ENCODE measurements around the gene SIN3B. TPM values are rescaled to one million over a fixed set of nuclear protein-coding genes. Genes with fewer than 3 reads are reported as not detected.

Gene SIN3B
- total and polyA plus RNA-seq, 4 donors: 7.1 to 82.7 (median 56.7) TPM

DNA sequence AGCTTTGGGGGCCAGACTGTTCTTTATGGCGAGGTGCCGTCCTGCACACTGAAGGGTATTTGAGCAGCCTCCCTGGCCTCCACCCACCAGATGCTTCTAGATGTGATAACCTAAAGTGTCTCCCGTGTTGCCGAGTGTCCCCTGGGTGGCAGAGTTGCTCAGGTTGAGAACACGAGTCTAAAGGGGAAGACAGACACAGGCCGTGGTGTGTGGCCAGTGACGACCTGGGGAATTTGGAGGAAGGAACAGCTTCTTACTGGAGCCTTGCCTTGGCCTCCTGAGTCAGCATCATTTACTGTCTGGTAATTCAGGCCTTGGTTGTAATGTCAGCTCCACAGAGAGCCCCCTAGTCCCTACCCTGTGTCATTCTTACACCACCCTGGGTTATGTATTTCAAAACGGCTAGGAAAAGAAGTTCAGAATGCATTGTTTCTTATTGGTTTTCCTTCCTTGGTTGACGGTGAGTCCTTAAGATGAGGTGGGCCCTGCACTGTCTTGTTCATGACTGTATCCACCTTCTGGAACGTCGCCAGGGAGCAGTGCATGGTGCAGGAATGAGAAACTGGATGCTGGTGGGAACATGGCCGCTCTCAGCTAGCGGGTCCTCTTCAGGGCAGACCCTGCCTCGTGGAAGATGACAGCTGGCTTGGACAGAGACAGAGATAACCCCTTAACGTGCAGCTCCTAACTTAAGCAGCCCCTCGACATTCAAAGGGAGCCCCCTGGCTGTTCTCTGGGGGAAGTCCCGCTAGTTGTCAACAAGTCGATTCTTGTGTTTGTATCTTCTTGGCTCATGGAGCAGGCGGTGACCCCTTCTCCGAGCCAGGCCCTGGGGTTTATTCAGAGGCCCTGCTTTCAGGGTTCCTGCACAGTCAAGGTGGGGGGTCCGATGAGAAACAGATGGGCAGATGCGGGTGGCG lies 7.2 kb downstream of the SIN3B start:
- no peak overlapping the region for H3K27ac ChIP-seq (ENCODE audit: low read depth in 1 of 2, low read length in 2 of 2)
- H3K4me3 ChIP-seq (ENCODE audit: low read length in 2 of 2): no peak overlapping the region
- DNase-seq (peak in 1 of 2 donors; percentile 71), ATAC-seq (ENCODE audit: low FRiP score) (no peak)
- peaks cover 2 to 5% of the 10 kb centered on the region in 2 donors for H3K36me3 ChIP-seq (ENCODE audit: control insufficient read depth in 1 of 2, insufficient read depth in 2 of 2, low read length in 1 of 2)
- no peaks in the 10 kb centered on the region for H3K4me1 ChIP-seq (ENCODE audit: control insufficient read depth in 1 of 2, insufficient read depth in 2 of 2, low read length in 2 of 2)
- no peaks in the 10 kb centered on the region for H3K27me3 ChIP-seq (ENCODE audit: control insufficient read depth in 1 of 2, insufficient read depth in 2 of 2, low read length in 1 of 2)
- intact Hi-C loops (cut with DNase I): no loop called here
- 67 to 73% methylated on average over 23 of the region's 23 CpGs for WGBS, 2 donors
- no peaks in the 10 kb centered on the region for H3K9me3 ChIP-seq (ENCODE audit: control insufficient read depth, low read length)

DNA sequence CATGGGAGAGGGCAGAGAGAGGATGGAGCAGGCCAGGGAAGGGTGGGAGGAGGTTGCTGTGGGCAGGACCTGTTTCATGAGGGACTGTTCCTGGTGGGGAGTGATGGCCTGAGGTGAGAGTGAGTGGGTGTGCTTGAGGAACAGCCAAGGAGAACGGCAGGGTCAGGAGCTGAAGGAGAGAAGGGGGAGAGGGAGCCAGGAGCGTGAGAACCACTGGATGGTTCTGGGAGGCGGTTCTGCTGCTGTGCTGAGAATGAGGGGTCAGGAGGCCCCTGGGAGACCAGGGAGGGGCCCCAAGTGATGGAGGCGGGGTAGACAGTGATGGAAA lies 7.8 kb downstream of the SIN3B start:
- DNase-seq: peak in 1 of 2 donors; percentile 16
- 61 to 78% methylated on average over 4 of the region's 4 CpGs for WGBS, 2 donors
- ATAC-seq (ENCODE audit: low FRiP score): no peak
- H3K27me3 ChIP-seq (ENCODE audit: control insufficient read depth in 1 of 2, insufficient read depth in 2 of 2, low read length in 1 of 2): no peaks in the 10 kb centered on the region
- H3K4me3 ChIP-seq (ENCODE audit: low read length in 2 of 2): no peak overlapping the region
- no peaks in the 10 kb centered on the region for H3K9me3 ChIP-seq (ENCODE audit: control insufficient read depth, low read length)
- peaks cover 0 to 5% of the 10 kb centered on the region in 2 donors for H3K36me3 ChIP-seq (ENCODE audit: control insufficient read depth in 1 of 2, insufficient read depth in 2 of 2, low read length in 1 of 2)
- no peaks in the 10 kb centered on the region for H3K4me1 ChIP-seq (ENCODE audit: control insufficient read depth in 1 of 2, insufficient read depth in 2 of 2, low read length in 2 of 2)
- no peak overlapping the region for H3K27ac ChIP-seq (ENCODE audit: low read depth in 1 of 2, low read length in 2 of 2)
- intact Hi-C loops (cut with DNase I): no loop called here

DNA sequence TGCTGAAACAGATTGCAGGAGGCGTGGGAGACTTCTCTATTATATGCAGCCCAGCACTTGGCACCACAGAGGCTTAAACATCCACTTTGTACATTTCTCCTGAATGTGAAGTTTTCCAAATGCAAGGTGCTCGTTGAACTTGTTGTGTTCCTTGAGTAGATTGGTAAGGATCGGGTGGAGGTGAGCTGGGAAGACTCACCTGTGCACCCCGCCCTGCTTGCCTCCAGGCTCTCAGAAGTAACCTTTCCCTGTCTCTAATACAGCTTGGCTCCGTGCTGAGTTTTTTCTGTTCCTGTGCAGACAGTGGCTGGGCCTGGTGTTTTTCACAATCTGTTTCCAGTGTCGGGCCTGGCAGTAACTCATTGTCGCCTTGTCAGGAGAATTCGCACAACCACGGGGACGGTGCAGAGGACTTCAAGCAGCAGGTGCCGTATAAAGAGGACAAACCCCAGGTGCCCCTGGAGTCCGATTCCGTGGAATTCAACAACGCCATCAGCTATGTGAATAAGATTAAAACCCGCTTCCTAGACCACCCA lies 12.3 kb downstream of the SIN3B start:
- Histone ChIP-seq H3K27me3 (ENCODE audit: control insufficient read depth in 1 of 2, insufficient read depth in 2 of 2, low read length in 1 of 2) (no peaks in the 10 kb centered on the region), H3K36me3 (ENCODE audit: control insufficient read depth in 1 of 2, insufficient read depth in 2 of 2, low read length in 1 of 2) (peaks cover 0 to 4% of the 10 kb centered on the region in 2 donors), H3K4me1 (ENCODE audit: control insufficient read depth in 1 of 2, insufficient read depth in 2 of 2, low read length in 2 of 2) (no peaks in the 10 kb centered on the region), H3K4me3 (ENCODE audit: low read length in 2 of 2) (no peak overlapping the region), H3K27ac (ENCODE audit: low read depth in 1 of 2, low read length in 2 of 2) (no peak overlapping the region), H3K9me3 (ENCODE audit: control insufficient read depth, low read length) (no peaks in the 10 kb centered on the region)
- intact Hi-C loops (cut with DNase I): no loop called here
- no peak for DNase-seq
- WGBS, 2 donors: 86 to 88% methylated on average over 15 of the region's 15 CpGs
- no peak for ATAC-seq (ENCODE audit: low FRiP score)

DNA sequence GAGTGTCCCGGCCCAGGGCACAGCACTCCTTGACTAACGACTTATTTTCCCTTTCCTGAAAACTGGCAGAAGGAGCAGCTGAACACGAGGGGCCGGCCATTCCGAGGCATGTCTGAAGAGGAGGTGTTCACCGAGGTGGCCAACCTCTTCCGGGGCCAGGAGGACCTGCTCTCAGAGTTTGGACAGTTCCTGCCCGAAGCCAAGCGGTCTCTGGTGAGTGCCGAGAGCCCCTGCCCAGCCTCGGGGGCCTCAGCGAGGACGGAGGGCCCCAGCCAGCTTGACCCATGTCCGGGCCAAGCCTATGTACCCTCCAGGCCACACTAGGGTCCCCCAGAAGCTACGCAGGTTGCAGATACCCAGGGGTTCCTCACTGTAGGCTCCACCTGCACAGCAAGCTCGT lies 17.7 kb downstream of the SIN3B start:
- H3K4me1 ChIP-seq (ENCODE audit: control insufficient read depth in 1 of 2, insufficient read depth in 2 of 2, low read length in 2 of 2): no peaks in the 10 kb centered on the region
- WGBS, 2 donors: 94 to 95% methylated on average over 16 of the region's 16 CpGs
- DNase-seq (no peak), ATAC-seq (ENCODE audit: low FRiP score) (no peak)
- no peak overlapping the region for H3K27ac ChIP-seq (ENCODE audit: low read depth in 1 of 2, low read length in 2 of 2)
- intact Hi-C loops (cut with DNase I): no loop called here
- H3K4me3 ChIP-seq (ENCODE audit: low read length in 2 of 2): no peak overlapping the region
- no peaks in the 10 kb centered on the region for H3K9me3 ChIP-seq (ENCODE audit: control insufficient read depth, low read length)
- H3K36me3 ChIP-seq (ENCODE audit: control insufficient read depth in 1 of 2, insufficient read depth in 2 of 2, low read length in 1 of 2): peaks cover 0 to 11% of the 10 kb centered on the region in 2 donors
- no peaks in the 10 kb centered on the region for H3K27me3 ChIP-seq (ENCODE audit: control insufficient read depth in 1 of 2, insufficient read depth in 2 of 2, low read length in 1 of 2)

DNA sequence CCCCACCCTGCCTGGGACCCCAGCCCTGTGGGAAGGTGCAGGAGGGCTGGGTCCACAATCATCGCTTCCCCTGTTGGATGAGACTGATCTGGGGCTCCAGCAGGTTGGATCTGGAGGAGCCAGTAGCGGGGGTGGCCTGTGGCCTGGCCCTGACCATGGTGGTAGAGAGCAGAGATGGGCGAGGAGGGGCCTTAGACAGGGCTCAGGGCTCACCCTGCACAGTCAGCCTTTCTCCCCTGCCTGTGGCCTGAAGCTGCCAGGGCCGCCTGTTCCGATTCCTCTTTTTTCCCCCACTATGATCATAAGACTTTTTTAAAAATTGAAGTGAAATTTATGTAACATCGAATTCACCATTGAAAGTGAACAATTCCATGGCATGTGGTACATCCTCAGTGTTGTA lies 18.2 kb downstream of the SIN3B start:
- H3K36me3 ChIP-seq (ENCODE audit: control insufficient read depth in 1 of 2, insufficient read depth in 2 of 2, low read length in 1 of 2): peaks cover 0 to 11% of the 10 kb centered on the region in 2 donors
- intact Hi-C loops (cut with DNase I): no loop called here
- H3K27ac ChIP-seq (ENCODE audit: low read depth in 1 of 2, low read length in 2 of 2): no peak overlapping the region
- H3K4me3 ChIP-seq (ENCODE audit: low read length in 2 of 2): no peak overlapping the region
- DNase-seq: peak in 1 of 2 donors; percentile 66
- 97% methylated on average over 6 of the region's 6 CpGs for WGBS, 2 donors
- no peaks in the 10 kb centered on the region for H3K9me3 ChIP-seq (ENCODE audit: control insufficient read depth, low read length)
- no peaks in the 10 kb centered on the region for H3K27me3 ChIP-seq (ENCODE audit: control insufficient read depth in 1 of 2, insufficient read depth in 2 of 2, low read length in 1 of 2)
- no peak for ATAC-seq (ENCODE audit: low FRiP score)
- H3K4me1 ChIP-seq (ENCODE audit: control insufficient read depth in 1 of 2, insufficient read depth in 2 of 2, low read length in 2 of 2): no peaks in the 10 kb centered on the region

DNA sequence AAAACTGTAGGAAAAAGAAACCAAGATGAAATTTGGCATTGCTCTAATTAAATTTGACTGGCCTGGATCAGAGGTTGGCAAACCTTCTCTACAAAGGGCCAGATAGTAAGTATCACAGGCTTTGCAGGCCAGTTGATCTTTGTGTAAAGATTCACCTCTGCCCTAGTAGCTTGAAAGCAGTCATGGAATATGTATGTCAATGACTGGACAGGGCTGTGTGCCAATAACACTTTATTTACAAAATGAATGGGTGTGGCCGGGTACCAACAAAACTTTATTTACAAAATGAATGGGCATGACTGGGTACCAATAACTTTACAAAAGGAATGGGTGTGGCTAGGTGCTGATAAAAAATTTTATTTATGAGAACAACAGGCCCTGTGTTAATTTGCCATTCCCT lies 20.0 kb downstream of the SIN3B start:
- peaks cover 4 to 15% of the 10 kb centered on the region in 2 donors for H3K36me3 ChIP-seq (ENCODE audit: control insufficient read depth in 1 of 2, insufficient read depth in 2 of 2, low read length in 1 of 2)
- WGBS, 2 donors: 89 to 97% methylated on average over 1 of the region's 1 CpG
- ATAC-seq (ENCODE audit: low FRiP score) (no peak), DNase-seq (no peak)
- no peak overlapping the region for H3K27ac ChIP-seq (ENCODE audit: low read depth in 1 of 2, low read length in 2 of 2)
- intact Hi-C loops (cut with DNase I): no loop called here
- no peaks in the 10 kb centered on the region for H3K4me1 ChIP-seq (ENCODE audit: control insufficient read depth in 1 of 2, insufficient read depth in 2 of 2, low read length in 2 of 2)
- H3K9me3 ChIP-seq (ENCODE audit: control insufficient read depth, low read length): no peaks in the 10 kb centered on the region
- no peak overlapping the region for H3K4me3 ChIP-seq (ENCODE audit: low read length in 2 of 2)
- H3K27me3 ChIP-seq (ENCODE audit: control insufficient read depth in 1 of 2, insufficient read depth in 2 of 2, low read length in 1 of 2): no peaks in the 10 kb centered on the region

DNA sequence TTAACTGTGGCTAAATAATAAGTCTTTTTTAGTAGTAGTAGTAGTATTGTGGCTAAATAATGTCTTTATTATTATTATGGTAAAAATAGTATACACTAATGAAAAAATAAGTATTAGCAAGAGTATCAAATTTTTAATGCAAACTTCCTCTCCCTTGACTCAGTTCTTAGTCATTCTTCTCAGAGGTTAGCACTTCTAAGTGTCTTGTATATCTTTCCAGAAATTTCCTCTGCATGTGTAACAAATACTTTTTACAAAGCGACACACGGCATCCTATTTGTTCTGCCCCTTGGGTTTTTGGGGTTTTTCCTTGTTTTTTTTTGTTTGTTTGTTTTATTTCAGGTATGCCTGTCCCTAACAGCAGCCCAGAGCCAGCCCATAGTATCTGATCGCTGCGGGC lies 20.9 kb downstream of the SIN3B start:
- H3K4me3 ChIP-seq (ENCODE audit: low read length in 2 of 2): no peak overlapping the region
- ATAC-seq (ENCODE audit: low FRiP score): no peak
- no peaks in the 10 kb centered on the region for H3K4me1 ChIP-seq (ENCODE audit: control insufficient read depth in 1 of 2, insufficient read depth in 2 of 2, low read length in 2 of 2)
- peaks cover 4 to 17% of the 10 kb centered on the region in 2 donors for H3K36me3 ChIP-seq (ENCODE audit: control insufficient read depth in 1 of 2, insufficient read depth in 2 of 2, low read length in 1 of 2)
- H3K27ac ChIP-seq (ENCODE audit: low read depth in 1 of 2, low read length in 2 of 2): no peak overlapping the region
- H3K27me3 ChIP-seq (ENCODE audit: control insufficient read depth in 1 of 2, insufficient read depth in 2 of 2, low read length in 1 of 2): no peaks in the 10 kb centered on the region
- intact Hi-C loops (cut with DNase I): no loop called here
- 94 to 95% methylated on average over 4 of the region's 4 CpGs for WGBS, 2 donors
- no peak for DNase-seq
- H3K9me3 ChIP-seq (ENCODE audit: control insufficient read depth, low read length): no peaks in the 10 kb centered on the region

DNA sequence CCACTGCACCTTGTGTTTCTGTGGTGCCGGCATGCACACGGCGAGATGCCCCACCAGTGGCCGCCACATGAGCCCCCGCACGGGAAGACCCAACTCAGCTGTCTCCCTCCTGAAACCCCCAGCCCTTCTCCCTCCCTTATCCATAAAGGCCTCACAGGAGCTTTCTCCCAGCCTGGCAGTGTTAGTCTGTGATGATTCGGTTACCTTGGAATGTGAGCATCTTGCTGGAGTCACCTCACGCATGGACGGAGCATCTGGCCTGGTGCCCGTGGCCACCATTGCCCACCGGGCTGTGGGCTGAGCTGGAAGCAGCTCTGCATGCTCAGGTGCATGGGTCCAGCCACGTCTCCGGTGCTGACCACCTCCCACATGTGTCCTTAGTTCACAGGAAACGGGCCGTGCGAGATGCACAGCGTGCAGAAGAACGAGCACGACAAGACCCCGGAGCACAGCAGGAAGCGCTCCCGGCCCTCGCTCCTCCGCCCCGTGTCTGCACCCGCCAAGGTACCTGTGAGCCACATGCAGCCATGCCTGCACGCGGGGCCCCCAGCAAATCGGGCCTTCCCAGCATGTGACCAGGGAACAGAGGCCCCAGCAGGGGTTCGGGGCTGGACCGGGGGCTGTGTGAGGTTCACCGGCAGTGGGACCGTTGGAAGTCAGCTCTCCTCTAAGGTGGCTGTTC lies 22.0 kb downstream of the SIN3B start:
- Histone ChIP-seq H3K4me1 (ENCODE audit: control insufficient read depth in 1 of 2, insufficient read depth in 2 of 2, low read length in 2 of 2) (no peaks in the 10 kb centered on the region), H3K4me3 (ENCODE audit: low read length in 2 of 2) (no peak overlapping the region), H3K9me3 (ENCODE audit: control insufficient read depth, low read length) (no peaks in the 10 kb centered on the region), H3K27me3 (ENCODE audit: control insufficient read depth in 1 of 2, insufficient read depth in 2 of 2, low read length in 1 of 2) (no peaks in the 10 kb centered on the region), H3K27ac (ENCODE audit: low read depth in 1 of 2, low read length in 2 of 2) (no peak overlapping the region), H3K36me3 (ENCODE audit: control insufficient read depth in 1 of 2, insufficient read depth in 2 of 2, low read length in 1 of 2) (peaks cover 4 to 16% of the 10 kb centered on the region in 2 donors)
- intact Hi-C loops (cut with DNase I): no loop called here
- no peak for ATAC-seq (ENCODE audit: low FRiP score)
- DNase-seq: no peak
- 91 to 92% methylated on average over 33 of the region's 33 CpGs for WGBS, 2 donors

Measured in aorta (tissue), 5 donors.